ENCODE measurements around the gene EP400.

The EP400 gene

DNA sequence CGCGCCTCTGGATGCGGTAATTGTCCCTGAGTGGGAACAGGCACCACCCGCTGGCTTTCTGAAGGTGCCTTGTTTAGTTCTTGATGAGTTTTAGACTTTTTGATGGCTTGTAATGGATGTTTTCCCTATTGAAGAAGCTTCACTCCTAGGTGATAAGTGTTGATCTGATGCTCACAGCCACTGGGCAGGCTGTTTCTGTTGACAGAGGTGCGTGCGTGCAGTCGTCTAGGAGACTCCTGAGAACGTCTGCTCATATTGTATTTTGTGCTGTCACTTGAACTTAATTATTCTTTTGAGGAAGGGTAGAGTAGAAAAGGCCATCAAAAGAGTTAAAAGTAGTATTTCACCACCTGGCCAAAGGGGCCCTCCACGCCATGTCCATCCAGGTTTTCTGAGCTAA, 70.5 kb downstream of the EP400 start:
- no peak for FAIRE-seq

DNA sequence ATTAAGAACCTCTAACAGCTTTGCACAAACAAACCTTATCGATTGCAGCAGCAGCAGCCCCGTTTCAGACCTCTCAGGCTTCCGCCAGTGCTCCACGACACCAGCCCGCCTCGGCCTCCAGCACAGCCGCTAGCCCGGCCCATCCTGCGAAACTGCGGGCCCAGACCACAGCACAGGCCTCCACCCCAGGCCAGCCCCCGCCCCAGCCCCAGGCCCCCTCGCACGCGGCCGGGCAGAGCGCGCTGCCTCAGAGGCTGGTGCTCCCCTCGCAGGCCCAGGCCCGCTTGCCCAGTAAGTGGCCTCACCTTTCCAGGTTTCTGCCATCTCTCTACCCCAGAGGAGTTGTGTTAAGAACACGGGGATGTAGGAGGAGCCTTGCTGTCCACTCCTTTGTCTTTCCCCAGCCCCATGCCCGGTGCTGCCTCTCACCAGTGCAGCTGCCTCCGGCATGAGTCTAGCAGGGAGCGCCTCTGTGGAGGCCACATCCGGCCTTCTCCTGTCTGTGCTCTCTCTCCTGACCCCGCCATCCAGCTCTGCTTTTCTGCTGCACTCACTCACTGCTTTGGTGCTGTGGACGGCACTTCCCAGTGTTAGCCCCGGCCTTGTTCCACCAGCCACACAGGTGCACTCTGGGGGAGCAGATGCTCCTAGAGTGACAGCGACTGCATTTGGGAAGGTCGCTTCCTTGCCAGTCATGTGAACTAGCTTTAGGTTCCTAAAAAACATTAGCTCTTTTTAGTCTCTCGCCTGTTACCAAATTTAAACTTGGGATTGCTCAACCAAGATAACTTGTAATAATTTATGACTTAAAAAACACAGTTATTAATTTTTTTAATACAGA, 71.5 kb downstream of the EP400 start:
- FAIRE-seq: no peak

DNA sequence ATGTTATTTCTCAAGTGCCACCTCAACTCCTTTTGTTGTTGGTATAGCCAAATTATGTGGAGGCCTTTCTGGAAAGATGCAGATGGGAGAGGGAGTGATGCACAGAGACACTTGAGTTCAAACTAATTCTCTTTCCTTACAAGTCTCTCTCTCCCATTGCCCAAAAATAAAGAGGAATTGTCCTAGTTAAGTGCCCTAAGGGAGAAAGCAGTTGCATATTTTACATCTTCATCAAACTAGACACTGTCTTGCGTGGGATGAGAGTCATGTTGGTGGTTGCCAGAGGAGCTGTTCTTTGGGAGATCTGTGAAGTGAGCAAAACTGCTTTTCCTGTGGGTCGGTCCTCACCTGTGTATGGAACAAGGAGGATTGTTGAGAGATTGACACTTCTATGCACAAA, 72.2 kb downstream of the EP400 start:
- FAIRE-seq: no peak

DNA sequence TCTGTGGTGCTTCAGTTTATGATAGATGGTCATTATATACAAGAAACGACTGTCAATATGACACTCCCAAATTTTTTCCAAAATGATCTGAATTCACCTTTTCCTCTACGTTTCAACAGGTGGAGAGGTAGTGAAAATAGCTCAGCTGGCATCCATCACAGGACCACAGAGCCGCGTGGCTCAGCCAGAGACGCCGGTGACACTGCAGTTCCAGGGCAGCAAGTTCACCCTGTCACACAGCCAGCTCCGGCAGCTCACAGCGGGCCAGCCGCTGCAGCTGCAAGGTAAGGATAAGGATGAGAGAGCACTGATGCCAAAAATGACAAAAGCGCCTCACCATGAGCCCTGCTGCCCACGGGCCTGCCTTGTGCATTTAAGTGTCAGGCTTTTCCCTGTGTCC, 73.9 kb downstream of the EP400 start:
- no peak for FAIRE-seq

DNA sequence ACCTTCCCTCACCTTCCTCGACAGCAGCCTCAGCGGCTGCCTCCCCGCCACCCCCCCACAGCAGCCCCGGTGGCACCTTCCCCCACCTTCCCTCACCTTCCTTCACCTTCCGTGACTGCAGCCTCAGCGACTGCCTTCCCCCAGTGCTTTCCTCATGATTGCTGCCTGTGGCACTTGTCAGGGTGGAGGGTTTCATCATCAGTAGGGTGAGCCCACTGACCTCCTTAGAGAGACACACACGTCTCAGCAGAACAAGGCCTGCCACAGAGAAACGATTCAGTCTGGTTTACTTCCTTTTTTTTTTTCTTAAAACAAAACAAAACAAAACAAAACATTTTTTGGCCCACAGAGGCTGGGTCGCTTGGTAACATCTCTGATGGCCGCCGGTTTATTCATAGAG, 75.0 kb downstream of the EP400 start:
- FAIRE-seq: no peak

DNA sequence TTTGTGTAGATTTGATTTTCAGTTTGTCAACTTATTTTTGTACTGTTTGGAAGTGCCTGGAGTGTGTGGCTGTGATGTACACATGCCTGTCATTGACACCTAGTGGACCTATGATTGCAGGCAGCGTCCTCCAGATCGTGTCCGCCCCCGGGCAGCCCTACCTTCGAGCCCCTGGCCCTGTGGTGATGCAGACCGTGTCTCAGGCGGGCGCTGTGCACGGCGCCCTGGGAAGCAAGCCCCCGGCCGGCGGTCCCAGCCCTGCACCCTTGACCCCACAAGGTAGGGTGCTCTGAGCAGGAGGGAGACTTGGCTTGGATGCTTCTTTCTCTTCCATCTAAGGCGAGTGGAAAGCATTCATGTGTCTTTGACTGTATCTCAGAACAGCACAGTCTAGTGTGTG, 75.8 kb downstream of the EP400 start:
- no peak for FAIRE-seq

DNA sequence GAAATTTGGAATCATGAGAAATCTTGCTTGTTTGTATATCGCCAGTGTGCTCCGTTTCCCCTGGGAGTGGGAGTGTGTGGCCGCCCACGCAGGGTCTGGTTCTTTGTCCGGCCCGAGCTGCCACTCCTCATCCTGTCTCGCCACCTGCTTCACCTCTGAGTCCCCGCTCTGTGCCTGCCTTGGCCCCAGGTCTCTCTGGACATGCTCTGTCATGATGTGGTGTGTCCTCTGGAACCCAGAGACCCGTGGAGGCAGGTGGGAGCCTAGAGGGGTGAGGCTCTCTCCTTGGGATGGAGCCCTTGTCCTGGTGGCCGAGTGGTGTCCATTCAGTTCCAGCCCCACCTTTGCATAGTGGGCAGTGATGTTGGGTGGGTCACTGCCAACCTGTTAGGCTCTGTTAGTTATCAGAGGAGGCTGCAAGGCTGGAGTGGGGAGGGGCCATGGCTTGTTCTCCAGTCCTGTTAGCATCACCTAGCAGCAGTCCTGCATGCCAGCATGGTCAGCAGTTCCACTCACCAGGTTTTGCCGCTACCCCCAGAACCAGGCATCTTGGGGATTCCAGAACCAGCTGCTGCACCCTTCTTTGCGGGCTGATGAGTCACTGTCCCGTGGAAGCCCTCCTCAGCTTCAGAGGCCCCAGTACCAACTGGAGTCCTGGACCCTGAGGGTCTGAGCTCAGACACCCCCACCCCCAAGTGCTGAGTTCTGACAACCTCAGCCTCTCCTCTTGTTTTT, 76.5 kb downstream of the EP400 start:
- no peak for FAIRE-seq

DNA sequence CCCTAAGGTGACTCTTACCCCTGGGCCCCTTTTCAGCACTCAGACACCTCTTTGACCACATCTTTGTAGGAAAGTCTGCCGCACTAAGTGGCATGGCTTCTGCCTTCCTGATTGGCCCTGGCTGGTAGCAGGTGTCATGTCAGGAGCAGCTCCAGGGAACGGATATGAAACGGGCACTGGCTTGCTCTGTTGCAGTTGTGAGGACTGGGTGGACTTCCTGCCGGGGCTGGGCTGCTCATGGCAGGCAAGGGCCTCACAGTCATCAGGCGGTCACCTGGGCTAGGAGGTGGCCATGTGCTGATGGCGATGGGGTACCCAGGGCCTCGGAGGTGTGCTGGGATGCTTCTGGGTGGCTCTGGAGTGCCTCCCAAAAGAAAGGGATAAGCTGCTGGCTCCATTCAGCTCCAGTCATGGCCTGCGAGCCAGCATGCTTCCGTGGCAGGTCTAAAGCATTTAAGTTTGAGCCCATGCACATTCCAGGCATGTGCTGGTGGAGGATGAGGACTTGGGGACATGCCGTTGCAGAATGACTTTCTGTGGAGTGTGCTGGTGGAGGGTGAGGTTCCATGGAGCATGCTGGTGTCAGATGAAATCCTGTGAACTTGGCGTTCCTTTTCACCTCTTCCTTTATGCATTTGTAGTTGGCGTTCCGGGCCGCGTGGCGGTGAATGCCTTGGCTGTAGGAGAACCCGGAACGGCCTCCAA, 77.2 kb downstream of the EP400 start:
- FAIRE-seq: no peak

DNA sequence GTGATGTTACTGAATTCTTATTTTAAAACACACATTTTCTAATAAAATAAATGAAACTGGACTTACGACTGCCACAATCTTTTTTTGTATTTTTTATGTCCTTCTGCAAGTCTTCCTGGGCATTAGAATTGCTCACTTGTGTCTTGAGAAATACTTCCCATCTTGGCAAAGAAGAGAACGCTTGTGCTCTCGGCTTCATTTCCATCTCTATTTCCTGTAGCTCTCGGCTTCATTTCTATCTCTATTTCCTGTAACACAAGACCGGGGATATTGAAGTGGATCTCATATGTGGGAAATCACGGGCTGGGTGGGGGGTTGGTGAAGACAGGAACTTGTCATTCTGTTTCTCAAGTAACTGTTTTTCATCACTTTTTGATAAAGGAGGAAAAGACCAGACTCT, 77.9 kb downstream of the EP400 start:
- FAIRE-seq: no peak

DNA sequence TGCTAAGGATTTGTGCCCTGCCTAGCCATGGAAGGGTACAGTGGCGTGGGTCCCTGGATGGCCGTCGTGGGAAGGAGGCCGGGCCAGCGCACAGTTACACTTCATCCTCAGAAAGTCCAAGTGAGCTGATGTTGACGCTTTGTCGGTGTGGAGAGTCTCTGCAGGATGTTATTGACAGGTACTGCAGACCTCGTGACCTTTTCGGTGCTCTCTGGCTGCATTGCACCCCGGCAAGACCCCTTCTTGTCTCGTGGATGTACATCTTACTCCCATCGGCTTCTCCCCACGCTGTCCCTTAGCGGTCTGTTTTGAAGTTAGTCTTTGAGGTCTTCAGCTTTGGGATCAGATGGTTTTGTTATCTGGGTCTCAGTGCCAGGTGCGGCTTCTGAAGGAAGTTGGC, 78.4 kb downstream of the EP400 start:
- no peak for FAIRE-seq

DNA sequence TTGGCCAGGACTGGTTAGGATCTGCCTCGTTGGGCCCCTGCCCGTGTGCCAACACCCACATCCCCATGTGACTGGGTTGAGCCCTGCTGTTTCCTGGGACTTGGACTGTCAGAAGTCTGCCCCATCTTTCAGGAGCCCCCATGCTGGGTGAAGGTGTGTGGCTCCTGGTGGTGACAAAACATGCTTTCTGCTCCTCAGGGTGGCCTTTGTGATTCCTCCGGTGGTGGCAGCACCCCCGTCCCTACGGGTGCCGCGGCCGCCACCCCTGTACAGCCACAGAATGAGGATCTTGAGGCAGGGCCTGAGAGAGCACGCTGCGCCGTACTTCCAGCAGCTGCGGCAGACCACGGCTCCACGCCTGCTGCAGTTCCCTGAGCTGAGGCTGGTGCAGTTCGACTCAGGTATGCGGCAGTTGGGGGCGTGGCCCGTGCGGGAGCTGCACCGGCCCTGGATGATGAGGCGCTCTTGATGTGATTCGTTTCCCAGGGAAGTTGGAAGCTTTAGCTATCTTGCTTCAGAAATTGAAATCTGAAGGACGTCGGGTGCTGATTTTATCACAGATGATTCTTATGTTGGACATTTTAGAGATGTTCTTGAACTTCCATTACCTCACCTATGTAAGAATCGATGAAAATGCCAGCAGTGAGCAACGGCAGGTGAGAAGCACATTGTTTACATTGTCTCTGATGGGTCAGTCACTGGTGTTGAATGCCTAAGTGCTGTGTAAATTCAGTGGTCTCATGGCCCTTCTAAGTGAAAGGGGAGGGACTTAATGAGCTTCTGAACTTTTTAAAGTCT, 80.0 kb downstream of the EP400 start:
- no peak for FAIRE-seq

DNA sequence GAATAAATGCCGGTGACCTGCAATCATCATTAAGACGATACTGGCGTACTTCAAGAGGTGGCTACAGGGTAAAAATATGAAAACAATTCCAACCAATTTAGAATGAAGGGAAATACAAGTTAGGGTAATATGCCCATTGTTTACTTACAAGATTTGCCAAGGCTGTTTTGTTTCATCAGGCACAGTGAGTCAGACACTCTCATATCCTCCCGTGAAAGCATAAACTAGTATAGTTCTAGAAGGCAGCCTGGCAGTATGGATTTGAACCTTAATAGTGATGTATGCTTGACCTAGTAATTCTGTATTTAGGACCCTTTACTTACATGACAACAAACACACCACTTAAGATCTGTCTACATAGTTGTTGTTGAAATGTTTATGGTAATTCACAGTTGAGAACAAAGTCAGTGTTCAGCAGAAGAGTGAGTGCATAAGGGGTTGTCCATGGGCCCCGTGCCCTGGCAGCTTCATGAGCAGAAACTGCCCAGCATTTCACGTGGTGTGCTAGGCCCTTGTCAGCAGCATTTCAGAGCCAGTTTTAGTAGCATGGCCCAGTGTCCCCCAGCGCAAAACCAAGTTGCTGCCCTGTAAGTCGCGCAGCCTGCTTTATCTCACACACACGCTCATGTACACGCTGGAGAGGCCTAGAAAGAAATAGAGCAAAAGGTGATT, 80.8 kb downstream of the EP400 start:
- FAIRE-seq: no peak

DNA sequence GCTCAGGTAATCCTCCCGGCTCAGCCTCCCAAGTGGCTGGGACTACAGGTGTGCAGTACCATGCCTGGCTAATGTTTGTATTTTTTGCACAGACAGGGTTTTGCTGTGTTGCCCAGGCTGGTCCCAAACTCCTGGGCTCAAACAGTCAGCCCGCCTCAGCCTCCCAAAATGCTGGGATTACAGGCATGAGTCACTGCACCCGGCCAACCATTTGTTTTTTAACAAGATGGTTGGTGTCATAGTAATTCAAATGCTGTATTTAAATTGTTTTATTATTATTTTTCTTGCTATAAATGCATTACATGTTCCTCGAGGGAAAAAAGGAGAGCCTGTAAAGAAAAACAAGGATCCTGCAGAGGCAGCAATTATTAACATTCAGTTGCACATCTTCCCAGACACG, 83.9 kb downstream of the EP400 start:
- no peak for FAIRE-seq

DNA sequence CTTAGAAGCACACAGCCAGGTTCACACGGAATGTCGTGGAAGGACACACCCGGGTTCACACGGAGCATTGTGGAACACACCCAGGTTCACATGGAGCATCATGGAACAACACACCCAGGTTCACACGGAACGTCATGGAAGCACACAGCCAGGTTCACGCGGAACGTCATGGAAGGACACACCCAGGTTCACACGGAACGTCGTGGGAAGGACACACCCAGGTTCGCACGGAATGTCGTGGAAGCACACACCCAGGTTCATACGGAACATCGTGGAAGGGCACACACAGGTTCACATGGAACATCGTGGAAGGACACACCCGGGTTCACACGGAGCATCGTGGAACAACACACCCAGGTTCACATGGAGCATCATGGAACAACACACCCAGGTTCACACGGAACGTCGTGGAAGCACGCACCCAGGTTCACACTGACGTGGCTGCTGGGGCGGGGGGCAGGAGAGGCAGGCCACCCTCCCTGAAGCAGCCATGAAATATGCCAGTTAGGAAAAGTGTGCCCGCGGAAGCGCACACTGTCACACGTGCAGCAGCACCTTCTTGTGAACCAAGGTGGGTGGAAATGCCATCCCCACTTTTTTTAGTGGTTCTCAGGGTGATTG, 86.4 kb downstream of the EP400 start:
- FAIRE-seq: no peak

DNA sequence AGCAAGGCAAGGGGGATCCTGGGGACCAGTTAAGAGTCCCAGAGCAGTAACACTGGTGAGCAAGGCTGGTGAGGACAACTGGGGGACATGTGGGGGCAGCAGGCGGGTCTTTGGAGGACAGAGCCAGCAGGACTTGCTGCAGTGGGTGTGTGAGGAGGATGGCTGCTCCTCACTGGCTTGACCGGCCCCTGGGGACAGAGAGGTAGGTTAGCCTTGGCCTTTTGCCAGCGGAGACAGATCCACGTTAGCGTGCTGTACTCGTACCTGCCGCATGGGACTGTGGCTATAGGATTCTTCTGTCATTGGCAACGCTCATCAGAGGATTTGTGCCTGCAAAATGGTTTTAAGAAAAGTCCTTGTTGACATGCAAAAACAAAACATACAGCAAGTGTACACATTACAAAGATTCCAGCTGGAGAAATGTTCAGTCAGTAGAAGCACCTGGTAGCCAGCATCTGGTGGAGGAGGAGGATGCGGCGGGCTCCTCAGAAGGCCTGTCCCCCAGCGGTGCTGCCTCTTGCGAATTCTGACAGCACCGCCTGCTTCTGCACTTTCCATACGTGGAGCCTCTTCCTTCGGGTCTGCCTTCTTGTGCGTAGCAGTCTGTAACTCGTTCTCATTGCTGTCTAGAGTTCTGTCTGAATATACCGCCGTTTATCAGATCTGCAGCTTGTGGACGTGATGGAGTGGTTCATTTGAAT, 91.3 kb downstream of the EP400 start:
- FAIRE-seq: no peak

DNA sequence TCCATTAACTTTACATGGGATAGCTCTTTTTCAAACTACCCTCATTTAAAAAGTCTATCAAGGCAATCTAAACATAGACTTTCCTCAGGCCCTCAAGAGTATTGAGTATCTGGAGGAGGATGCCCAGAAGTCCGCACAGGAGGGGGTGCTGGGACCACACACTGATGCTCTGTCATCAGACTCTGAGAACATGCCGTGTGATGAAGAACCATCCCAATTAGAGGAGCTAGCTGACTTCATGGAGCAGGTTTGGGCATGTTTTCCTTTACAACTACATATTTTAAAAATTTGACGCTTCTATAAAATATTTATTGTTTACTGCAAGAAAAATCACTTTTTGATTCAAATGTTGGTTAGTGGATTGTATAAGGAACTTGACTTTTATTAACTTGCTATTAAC, 93.5 kb downstream of the EP400 start:
- no peak for FAIRE-seq

DNA sequence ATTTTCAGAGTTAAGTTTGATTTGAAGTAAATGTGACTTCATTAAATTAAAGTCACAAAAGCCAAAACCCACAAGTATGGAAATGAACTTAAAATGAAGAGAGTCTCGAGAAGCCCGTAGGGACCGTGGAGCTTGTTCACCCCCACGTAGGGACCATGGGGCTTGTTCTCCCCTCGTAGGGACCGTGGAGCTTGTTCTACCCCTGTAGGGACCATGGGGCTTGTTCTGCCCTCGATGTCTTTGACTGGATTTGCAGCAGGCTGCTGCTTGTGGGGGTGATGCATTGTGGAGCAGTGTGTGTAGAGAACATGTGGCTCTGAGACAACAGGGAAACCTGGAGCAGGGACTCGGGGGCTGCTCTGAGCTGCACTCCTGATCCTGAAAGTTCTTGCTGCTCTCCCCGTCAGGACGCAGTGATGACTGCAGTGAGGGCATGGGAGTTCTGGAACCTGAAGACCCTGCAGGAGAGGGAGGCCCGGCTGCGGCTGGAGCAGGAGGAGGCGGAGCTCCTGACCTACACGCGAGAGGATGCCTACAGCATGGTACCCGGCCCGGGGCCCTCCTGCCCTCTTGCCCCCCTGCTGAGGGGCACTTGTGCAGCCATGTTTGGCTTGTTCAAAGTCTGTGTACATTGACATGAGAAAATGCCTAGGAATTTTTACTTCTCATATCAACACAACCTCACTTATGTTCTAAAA, 94.2 kb downstream of the EP400 start:
- no peak for FAIRE-seq

DNA sequence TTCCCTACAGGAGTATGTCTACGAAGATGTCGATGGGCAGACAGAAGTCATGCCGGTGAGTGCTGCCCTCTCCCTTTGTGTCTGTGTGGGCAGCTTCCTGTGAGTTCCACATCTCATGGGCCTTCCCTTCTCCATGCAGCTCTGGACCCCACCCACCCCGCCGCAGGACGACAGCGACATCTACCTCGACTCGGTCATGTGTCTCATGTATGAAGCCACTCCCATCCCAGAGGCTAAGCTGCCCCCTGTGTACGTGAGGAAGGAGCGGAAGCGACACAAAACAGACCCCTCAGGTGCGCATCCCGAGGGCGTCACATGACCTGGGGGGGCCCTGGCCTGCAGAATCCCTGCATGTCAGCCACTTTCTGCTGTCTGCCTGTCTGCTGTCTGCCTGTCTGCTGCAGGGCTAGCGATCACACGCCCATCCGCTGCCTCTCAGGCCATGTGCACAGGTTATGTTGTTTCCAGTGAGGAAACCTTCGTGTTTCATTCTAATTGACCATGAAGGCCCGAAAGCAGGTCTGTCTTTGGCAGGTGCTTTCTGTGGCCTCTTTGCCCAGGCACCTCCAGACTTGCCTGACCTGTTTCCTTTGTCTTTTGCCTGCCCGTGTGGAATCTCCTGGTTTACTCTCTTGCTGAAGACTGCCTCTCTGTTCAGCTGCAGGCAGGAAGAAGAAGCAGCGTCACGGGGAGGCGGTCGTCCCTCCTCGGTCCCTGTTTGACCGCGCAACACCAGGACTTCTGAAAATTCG, 95.1 kb downstream of the EP400 start:
- FAIRE-seq: no peak

DNA sequence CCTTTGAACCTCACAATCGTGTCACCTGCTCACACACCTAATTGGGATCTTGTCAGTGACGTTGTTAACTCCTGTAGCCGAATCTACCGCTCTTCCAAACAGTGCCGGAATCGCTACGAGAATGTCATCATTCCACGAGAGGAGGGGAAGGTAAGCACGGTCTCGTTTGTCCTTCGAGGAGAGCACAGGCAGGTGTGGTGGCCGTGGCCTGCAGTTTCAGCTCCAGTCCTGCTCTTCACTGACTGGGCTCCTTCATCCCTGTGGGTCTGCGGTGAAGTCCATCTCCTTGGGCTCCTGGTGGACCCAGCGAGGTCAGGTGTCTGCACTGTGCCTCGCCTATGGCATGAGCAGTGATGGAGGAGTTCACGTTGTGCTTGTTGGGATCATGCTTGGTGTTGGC, 96.0 kb downstream of the EP400 start:
- no peak for FAIRE-seq

DNA sequence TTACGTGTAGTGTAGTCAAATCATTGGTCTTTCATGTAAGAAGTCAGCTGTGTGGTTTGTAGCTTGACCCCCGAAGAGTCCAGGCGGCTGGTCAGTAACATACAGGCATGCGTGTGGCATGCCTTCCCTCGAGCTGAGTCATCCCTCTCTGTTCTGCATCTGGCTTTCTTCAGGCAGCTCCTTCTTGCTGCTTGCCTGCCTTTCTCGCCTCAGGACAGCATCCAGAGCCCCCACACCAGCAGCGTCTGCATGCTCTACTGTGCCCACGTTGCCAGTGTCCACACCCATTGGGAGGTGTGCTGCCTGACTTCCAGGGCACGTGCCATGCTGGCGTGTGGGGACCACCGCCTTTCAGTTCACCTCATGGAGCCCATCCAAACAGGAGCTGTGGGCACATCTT, 96.8 kb downstream of the EP400 start:
- no peak for FAIRE-seq

Measured in colon (tissue), 2 donors.